WI38 (cell line): ENCODE data around the gene CLIP4.

Experiments
- H3K4me3 ChIP-seq: 2 replicates; pipeline ENCODE4 v1.5.1; 2011; ENCODE audit warnings: low read depth, mild to moderate bottlenecking, control low read depth, low read length
- CTCF ChIP-seq: IDR thresholded peaks from 2 replicates; pipeline ENCODE4 v1.5.1; 2012; ENCODE audit warnings: low read depth, mild to moderate bottlenecking, control low read depth, low read length

The CLIP4 gene

GRCh38 chr2:29220506-29221270 lies 105.5 kb downstream of the CLIP4 start:
- no peak overlapping the region for H3K4me3 ChIP-seq

GRCh38 chr2:29222381-29223179 lies 107.4 kb downstream of the CLIP4 start:
- no peak for TF ChIP-seq CTCF

More at GRCh38 chr2:29220506-29221270, 105.5 kb downstream of the CLIP4 start:
- no peak for TF ChIP-seq CTCF

GRCh38 chr2:29223257-29223656 lies 108.0 kb downstream of the CLIP4 start:
- TF ChIP-seq CTCF: no peak
- no peak overlapping the region for H3K4me3 ChIP-seq

More at GRCh38 chr2:29222381-29223179, 107.4 kb downstream of the CLIP4 start:
- no peak overlapping the region for H3K4me3 ChIP-seq

GRCh38 chr2:29223851-29224692 lies 108.9 kb downstream of the CLIP4 start:
- H3K4me3 ChIP-seq: no peak overlapping the region
- TF ChIP-seq CTCF: no peak

GRCh38 chr2:29224693-29225551 lies 109.7 kb downstream of the CLIP4 start:
- no peak overlapping the region for H3K4me3 ChIP-seq
- TF ChIP-seq CTCF: no peak

- no peak for TF ChIP-seq CTCF
- H3K4me3 ChIP-seq: no peak overlapping the region
These were observed 110.6 kb downstream of the CLIP4 start for GRCh38 chr2:29225814-29226213.
